GM12891 (cell line): ENCODE results near the gene AP2A2.

Experiments
- DNase-seq: peaks from one replicate; pipeline ENCODE4 v3.0.0; 2011; ENCODE audit warnings: low spot score; ENCODE audit not compliant: insufficient read length
- FAIRE-seq: peaks from 2 replicates; lab custom pipeline; 2011; peaks lifted over from hg19 to GRCh38; lab: Jason Lieb, UNC
- PAX5 ChIP-seq: IDR thresholded peaks from 2 replicates; pipeline ENCODE4 v1.6.1; 2011; ENCODE audit warnings: low read length, moderate library complexity, mild to moderate bottlenecking; ENCODE audit not compliant: insufficient read depth, severe bottlenecking
- POLR2A ChIP-seq: IDR thresholded peaks from 2 replicates; pipeline ENCODE4 v1.6.1; 2011; ENCODE audit warnings: low read depth, low read length, control low read depth
- POLR2AphosphoS5 ChIP-seq: IDR thresholded peaks from 2 replicates; pipeline ENCODE4 v1.6.1; 2011; ENCODE audit warnings: low read depth, low read length, control low read depth
- POU2F2 ChIP-seq: IDR thresholded peaks from 2 replicates; pipeline ENCODE4 v1.6.1; 2011; ENCODE audit warnings: low read depth, mild to moderate bottlenecking, control low read depth, low read length, moderate library complexity
- SPI1 ChIP-seq: IDR thresholded peaks from 2 replicates; pipeline ENCODE4 v1.6.1; 2011; ENCODE audit warnings: low read depth, low read length, control low read depth
- TAF1 ChIP-seq: IDR thresholded peaks from 2 replicates; pipeline ENCODE4 v1.6.1; 2011; ENCODE audit warnings: low read depth, low read length, control low read depth

The AP2A2 gene

GRCh38 chr11:1039481-1040427 is 114.1 kb downstream of the AP2A2 start:
- DNase-seq (no peak), FAIRE-seq (no peak)
- TF ChIP-seq POLR2AphosphoS5 (no peak), PAX5 (no peak), SPI1 (no peak), TAF1 (no peak), POLR2A (no peak), POU2F2 (no peak)

DNA sequence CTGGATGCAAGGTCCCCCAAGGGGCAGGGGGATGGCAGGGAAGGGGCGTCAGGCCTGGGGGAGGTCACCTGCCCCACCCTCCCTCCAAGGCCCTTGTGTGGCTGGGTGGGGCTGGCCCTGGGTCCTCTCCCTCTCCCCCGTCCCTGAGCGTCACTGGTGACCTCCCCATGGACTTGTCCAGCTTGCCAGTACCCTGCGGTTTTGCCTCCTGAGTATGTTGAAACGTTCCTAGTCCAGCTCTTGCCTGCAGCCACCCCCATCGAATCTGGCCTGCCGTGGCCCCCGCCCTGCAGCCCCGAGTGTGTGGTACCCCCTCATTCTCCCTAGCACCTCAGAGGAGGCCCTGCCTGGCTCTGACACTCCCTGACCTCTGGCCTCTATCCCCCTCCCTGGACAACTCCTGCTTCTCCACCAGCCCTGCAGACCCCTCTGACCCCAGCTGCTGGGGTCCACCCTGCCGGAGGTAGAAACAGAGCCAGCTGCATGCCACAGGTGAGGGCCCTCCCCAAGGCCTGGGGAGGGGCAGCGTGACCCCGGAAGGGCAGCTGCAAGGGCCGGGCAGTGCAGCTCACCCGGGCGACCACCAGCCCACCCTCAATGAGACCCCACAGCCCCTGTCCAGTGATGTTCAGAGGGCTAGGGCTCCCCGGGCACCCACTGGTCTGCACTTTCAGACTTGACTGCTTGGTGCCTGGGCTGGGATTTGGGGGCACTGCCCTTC is 114.9 kb downstream of the AP2A2 start:
- DNase-seq (no peak), FAIRE-seq (no peak)
- no peak for TF ChIP-seq PAX5
- TF ChIP-seq POU2F2: no peak
- no peak for TF ChIP-seq POLR2AphosphoS5
- TF ChIP-seq POLR2A: no peak
- TF ChIP-seq SPI1: no peak
- TF ChIP-seq TAF1: no peak

- DNase-seq (no peak), FAIRE-seq (no peak)
- TF ChIP-seq POLR2AphosphoS5 (no peak), TAF1 (no peak), PAX5 (no peak), POU2F2 (no peak), SPI1 (no peak), POLR2A (no peak)
Measured at GRCh38 chr11:1041149-1041467, 115.4 kb downstream of the AP2A2 start.

- TF ChIP-seq PAX5 (no peak), POLR2A (no peak), POLR2AphosphoS5 (no peak), SPI1 (no peak), POU2F2 (no peak), TAF1 (no peak)
- FAIRE-seq (no peak), DNase-seq (no peak)
Measured at GRCh38 chr11:1041471-1041870, 115.8 kb downstream of the AP2A2 start.

DNA sequence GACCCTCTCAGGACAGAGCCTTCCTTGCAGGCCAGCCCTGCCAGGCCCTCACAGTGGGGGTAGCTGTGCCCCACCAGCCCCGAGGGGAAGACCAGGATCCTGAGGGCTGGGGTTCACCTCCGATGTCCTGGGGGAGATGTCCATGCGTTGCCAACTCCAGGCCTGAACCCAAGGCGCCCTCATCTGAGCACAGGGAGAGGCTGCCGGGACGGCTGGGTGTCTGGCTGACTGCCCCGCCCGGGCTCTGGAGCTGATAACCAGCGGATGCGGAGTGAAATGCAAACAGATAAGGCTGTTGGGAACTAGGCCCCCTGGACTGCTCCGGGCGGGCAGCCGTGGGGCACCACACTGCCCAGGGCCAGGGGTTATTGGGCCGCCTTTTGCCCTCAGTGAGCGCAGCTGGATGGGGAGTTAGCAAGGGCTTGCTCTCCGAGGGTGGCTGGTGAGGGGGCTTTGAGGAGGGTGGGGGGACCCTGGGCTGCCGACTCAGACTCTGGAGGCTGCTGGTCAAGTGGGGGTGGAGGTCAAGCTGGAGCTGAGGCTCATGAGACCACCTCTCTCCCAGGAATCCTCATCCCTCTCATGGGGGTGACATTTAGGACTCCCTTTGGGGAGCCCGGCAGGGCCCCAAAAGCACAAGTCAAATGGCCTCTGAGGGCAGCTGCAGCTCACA is 116.4 kb downstream of the AP2A2 start:
- TF ChIP-seq TAF1 (no peak), PAX5 (no peak), POLR2A (no peak), POU2F2 (no peak), POLR2AphosphoS5 (no peak)
- no peak for DNase-seq
- FAIRE-seq: no peak

DNA sequence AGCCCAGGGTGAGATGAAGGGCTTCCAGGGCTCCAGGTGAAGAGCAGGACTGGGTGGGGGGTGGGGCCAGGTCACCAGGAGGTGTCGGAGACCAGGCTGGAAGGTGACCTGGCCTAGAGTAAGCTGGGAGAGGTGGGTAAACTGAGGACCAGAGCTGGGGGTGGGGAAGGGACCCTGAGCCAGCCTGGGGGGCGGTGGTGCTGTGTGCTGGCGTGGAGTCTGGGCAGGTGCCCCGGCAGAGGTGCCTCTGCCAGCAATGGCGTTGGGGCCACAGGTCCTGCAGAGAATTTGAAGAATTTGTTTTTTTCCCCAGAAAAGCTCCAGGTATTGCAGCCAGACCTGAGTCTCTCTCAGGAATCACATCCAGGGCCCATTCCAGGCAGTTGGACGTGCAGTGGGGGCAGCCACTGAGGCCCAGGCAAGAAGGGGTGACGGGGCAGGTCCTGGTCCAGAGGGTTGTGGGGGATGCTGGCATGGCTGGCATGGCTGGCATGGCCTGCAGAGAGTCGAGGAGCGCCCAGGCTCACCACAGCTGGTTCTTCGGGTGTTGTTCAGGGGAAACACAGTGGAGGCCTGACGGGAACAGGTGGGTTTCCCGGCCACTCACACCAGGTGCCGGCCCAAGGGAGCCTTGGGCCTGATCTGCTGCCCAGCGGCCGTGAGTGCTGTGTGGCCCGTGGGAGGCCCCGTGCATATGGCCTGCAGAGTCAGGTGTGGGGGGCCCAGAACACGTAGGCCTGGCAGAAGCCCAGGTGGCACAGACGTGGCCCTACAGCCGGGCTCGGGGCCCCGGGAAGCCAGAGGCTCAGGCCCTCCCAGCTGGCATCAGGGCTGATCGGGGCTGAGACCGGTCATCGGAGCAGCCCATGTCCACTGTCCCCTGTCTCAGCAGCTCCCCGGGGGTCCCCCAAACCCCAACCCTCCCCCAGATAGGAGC is 117.2 kb downstream of the AP2A2 start:
- no peak for TF ChIP-seq POU2F2
- no peak for FAIRE-seq
- DNase-seq: no peak

GRCh38 chr11:1043563-1044096 is 118.0 kb downstream of the AP2A2 start:
- DNase-seq (no peak), FAIRE-seq (no peak)
- TF ChIP-seq SPI1 (no peak), TAF1 (no peak), POLR2AphosphoS5 (no peak), POU2F2 (no peak), PAX5 (no peak), POLR2A (no peak)

DNA sequence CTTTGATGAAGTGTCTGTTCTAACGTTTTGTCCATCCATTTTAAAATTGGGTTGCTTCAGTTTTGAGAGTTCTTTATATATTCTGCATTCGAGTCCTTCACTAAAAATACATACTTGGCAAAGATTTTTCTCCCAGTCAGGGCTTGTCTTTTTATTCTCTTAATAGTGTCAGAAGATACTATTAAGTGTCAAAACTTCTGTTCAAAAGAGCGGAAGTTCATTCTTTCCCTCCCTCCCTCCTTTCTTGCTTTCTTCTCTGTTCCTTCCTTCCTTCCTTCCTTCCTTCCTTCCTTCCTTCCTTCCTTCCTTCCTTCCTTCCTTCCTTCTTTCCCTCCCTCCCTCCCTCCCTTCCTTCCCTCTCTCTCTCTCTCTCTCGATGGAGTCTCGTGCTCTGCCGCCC is 118.5 kb downstream of the AP2A2 start:
- DNase-seq (no peak), FAIRE-seq (no peak)
- no peak for TF ChIP-seq POLR2A
- no peak for TF ChIP-seq TAF1
- TF ChIP-seq PAX5: no peak
- TF ChIP-seq SPI1: no peak
- no peak for TF ChIP-seq POLR2AphosphoS5
- TF ChIP-seq POU2F2: no peak

DNA sequence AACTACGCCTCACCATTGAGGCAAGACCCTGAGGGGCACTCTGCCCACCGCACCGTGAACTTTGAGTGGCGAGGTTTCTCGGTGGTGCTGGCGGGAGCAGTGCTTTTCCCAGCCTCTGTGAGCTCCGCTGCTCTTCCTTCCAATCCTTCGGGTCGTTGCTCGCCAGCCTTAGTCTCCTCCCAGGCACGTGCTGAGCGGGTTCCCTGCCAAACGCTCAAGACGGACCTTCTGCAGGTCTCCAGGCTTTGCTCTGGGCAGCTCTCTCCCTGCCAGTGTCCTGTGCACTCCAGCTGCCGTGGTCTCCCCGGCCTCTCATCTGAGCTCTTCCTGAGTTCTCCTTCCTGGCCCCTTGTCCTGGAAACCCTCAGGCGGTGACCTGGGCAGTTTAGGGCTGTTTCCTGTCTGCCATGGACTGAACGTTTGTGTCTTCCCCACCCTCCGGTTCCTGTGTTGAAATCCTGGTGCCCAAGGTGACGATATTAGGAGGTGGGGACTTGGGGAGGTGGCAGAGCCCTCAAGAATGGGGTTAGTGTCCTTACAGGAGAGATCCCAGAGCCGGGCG is 122.0 kb downstream of the AP2A2 start:
- TF ChIP-seq PAX5 (no peak), POLR2AphosphoS5 (no peak), POLR2A (no peak), POU2F2 (no peak), SPI1 (no peak), TAF1 (no peak)
- no peak for FAIRE-seq
- DNase-seq: no peak
